A549 treated with RU486 at 1 μM for 4 hours (cell line): Measurements from ENCODE around the gene C9orf78. TPM values are rescaled to one million over a fixed set of nuclear protein-coding genes. Genes with fewer than 3 reads are reported as not detected.

ENCODE experiments used
- total RNA-seq: library from RNA; stranded (reverse); fragments of 200-300 nt; extraction: Qiagen RNA extraction; gene quantifications from 5 replicates; pipeline ENCODE4 v1.2.3, GENCODE V29; 2022; ENCODE audit warnings: low read depth

Gene C9orf78
- 45.2 to 59.1 TPM (median 54.9 TPM) in 5 replicates for total RNA-seq

GRCh38 chr9:129835128-129835859 is at the start of gene C9orf78, which contains the start of gene USP20:
C9orf78 (minus strand) TSS chr9:129835275; CDS start chr9:129835221, 54 bp downstream.
USP20 (plus strand) TSS chr9:129835458; CDS start chr9:129852556, 17,098 bp downstream.

GRCh38 chr9:129823935-129824601 is 11.0 kb downstream of the C9orf78 start, which contains the start of gene TOR1A:
TOR1A (minus strand) TSS chr9:129824136; CDS start chr9:129824085, 51 bp downstream.

GRCh38 chr9:129802833-129803675 is 32.0 kb downstream of the C9orf78 start, which contains the start of gene TOR1B:
TOR1B (plus strand) TSS chr9:129803184; CDS start chr9:129803213, 29 bp downstream.

Other genes starting within 250 kb of the C9orf78 start
- 0.14 TPM in 1 of 5 replicates, not detected in the others for gene C9orf50, start 214.2 kb downstream of the C9orf78 start, total RNA-seq
- gene NTMT1, start 209.1 kb downstream of the C9orf78 start, total RNA-seq: 95.6 to 111 TPM (median 98.9 TPM) in 5 replicates
- gene ASB6, start 193.1 kb downstream of the C9orf78 start, total RNA-seq: 18.7 to 26.2 TPM (median 24.0 TPM) in 5 replicates
- gene PRRX2, start 169.6 kb downstream of the C9orf78 start, total RNA-seq: 3.1 to 8.8 TPM (median 7.9 TPM) in 5 replicates
- gene PTGES, start 82.2 kb downstream of the C9orf78 start, total RNA-seq: 108 to 136 TPM (median 113 TPM) in 5 replicates
- gene TOR1B, start 32.1 kb downstream of the C9orf78 start, total RNA-seq: 20.0 to 25.3 TPM (median 24.0 TPM) in 5 replicates
- gene TOR1A, start 11.1 kb downstream of the C9orf78 start, total RNA-seq: 61.3 to 67.8 TPM (median 63.2 TPM) in 5 replicates
- 4.3 to 5.9 TPM (median 4.8 TPM) in 5 replicates for gene USP20, start 183 bp upstream of the C9orf78 start, total RNA-seq
- gene FNBP1, start 207.9 kb upstream of the C9orf78 start, total RNA-seq: 12.4 to 15.1 TPM (median 14.7 TPM) in 5 replicates
- gene GPR107, start 218.6 kb upstream of the C9orf78 start, total RNA-seq: 22.9 to 28.8 TPM (median 28.1 TPM) in 5 replicates